Liver (tissue), 9 donors: Measurements from ENCODE around the gene IL18BP. TPM values are rescaled to one million over a fixed set of nuclear protein-coding genes. Genes with fewer than 3 reads are reported as not detected.

Experiments used
- DNase-seq: peaks from one replicate; pipeline ENCODE4 v3.0.0-alpha.2; 2017; ENCODE audit warnings: low spot score
- H3K27ac ChIP-seq, 2 donors: one replicate each; pipeline ENCODE4 v1.7.0; 2013; ENCODE audit warnings: inconsistent platforms in 2 of 2, low read length in 2 of 2, control low read depth in 1 of 2, low read depth in 1 of 2, mild to moderate bottlenecking in 1 of 2
- H3K27me3 ChIP-seq, 4 donors: one replicate each; pipeline versions ENCODE4 v1.6.1 to v1.7.0; 2013; ENCODE audit warnings: low read length in 3 of 4, inconsistent platforms in 1 of 4, mild to moderate bottlenecking in 1 of 4, moderate library complexity in 1 of 4; ENCODE audit not compliant: control insufficient read depth in 4 of 4, insufficient read depth in 4 of 4
- H3K36me3 ChIP-seq, 4 donors: one replicate each; pipeline versions ENCODE4 v1.6.1 to v1.7.0; 2013; ENCODE audit warnings: low read length in 3 of 4, mild to moderate bottlenecking in 3 of 4, low read depth in 1 of 4, moderate library complexity in 1 of 4; ENCODE audit not compliant: control insufficient read depth in 4 of 4, insufficient read depth in 3 of 4
- H3K4me1 ChIP-seq, 4 donors: one replicate each; pipeline versions ENCODE4 v1.6.1 to v1.7.0; 2013; ENCODE audit warnings: low read length in 3 of 4, mild to moderate bottlenecking in 3 of 4, moderate library complexity in 1 of 4; ENCODE audit not compliant: control insufficient read depth in 4 of 4, insufficient read depth in 4 of 4
- H3K4me3 ChIP-seq, 3 donors: one replicate each; pipeline versions ENCODE4 v1.6.1 to v1.7.0; 2013; ENCODE audit warnings: low read length in 3 of 3, control low read depth in 1 of 3, low read depth in 1 of 3, mild to moderate bottlenecking in 1 of 3
- H3K9ac ChIP-seq, 2 donors: one replicate each; pipeline ENCODE4 v1.7.0; 2013; ENCODE audit warnings: low read length in 2 of 2, mild to moderate bottlenecking in 2 of 2, moderate library complexity in 2 of 2, control low read depth in 1 of 2, low read depth in 1 of 2
- H3K9me3 ChIP-seq, 4 donors: one replicate each; pipeline versions ENCODE4 v1.6.1 to v1.7.0; 2013; ENCODE audit warnings: low read length in 3 of 4; ENCODE audit not compliant: control insufficient read depth in 4 of 4
- EGR1 ChIP-seq, 2 donors: IDR thresholded peaks; 2 replicates each; pipeline ENCODE4 v1.6.1; 2016 to 2018; ENCODE audit warnings: antibody characterized with exemption in 2 of 2, low read depth in 2 of 2
- FOXA1 ChIP-seq: IDR thresholded peaks from 2 replicates; pipeline ENCODE4 v1.6.1; 2016; ENCODE audit warnings: antibody characterized with exemption
- GABPA ChIP-seq, 2 donors: IDR thresholded peaks in 1 of 2; conservative IDR thresholded peaks in 1 of 2; 2 replicates each; pipeline ENCODE4 v1.6.1; 2016; ENCODE audit warnings: antibody characterized with exemption in 2 of 2, mild to moderate bottlenecking in 1 of 2, moderate library complexity in 1 of 2
- HNF4A ChIP-seq, 2 donors: conservative IDR thresholded peaks; 2 replicates each; pipeline ENCODE4 v1.6.1; 2016; ENCODE audit warnings: antibody characterized with exemption in 2 of 2, mild to moderate bottlenecking in 2 of 2
- NR2F2 ChIP-seq: IDR thresholded peaks from 2 replicates; pipeline ENCODE4 v1.6.1; 2016; ENCODE audit warnings: antibody characterized with exemption
- RAD21 ChIP-seq, 2 donors: IDR thresholded peaks; 2 replicates each; pipeline ENCODE4 v1.6.1; 2016; ENCODE audit warnings: antibody characterized with exemption in 2 of 2, mild to moderate bottlenecking in 2 of 2
- REST ChIP-seq: IDR thresholded peaks from 2 replicates; pipeline ENCODE4 v1.6.1; 2016; ENCODE audit warnings: antibody characterized with exemption, mild to moderate bottlenecking
- RXRA ChIP-seq, 2 donors: IDR thresholded peaks; 2 replicates each; pipeline ENCODE4 v1.6.1; 2017 to 2018; ENCODE audit warnings: antibody characterized with exemption in 2 of 2, mild to moderate bottlenecking in 1 of 2
- TAF1 ChIP-seq: conservative IDR thresholded peaks from 2 replicates; pipeline ENCODE4 v1.6.1; 2016; ENCODE audit warnings: antibody characterized with exemption, mild to moderate bottlenecking
- YY1 ChIP-seq: IDR thresholded peaks from 2 replicates; pipeline ENCODE4 v1.6.1; 2016; ENCODE audit warnings: antibody characterized with exemption, mild to moderate bottlenecking
- ZBTB33 ChIP-seq: IDR thresholded peaks from 2 replicates; pipeline ENCODE4 v1.6.1; 2016; ENCODE audit warnings: antibody characterized with exemption
- WGBS: extraction: QIAGEN DNeasy Blood & Tissue Kit; methylation state at CpG from one replicate; pipeline ENCODE4 v1.1.7; 2013; 5-methylcytosine and 5-hydroxymethylcytosine counted together
- polyA plus RNA-seq, 2 donors: library from polyadenylated mRNA; stranded (reverse) in 1 of 2; unstranded in 1 of 2; fragments of 200-250 nt in 1 of 2; fragments of >200 nt in 1 of 2; fragmentation: Nextera tagmentation in 1 of 2; extraction: Ambion mirVana in 1 of 2; gene quantifications; one replicate each; pipeline versions ENCODE4 v1.2.1 to v1.2.3, GENCODE V29; 2013 to 2015
- total RNA-seq, 2 donors: library from RNA; depleted of rRNA; stranded (reverse); fragments of >200 nt; gene quantifications; one replicate each; pipeline ENCODE4 v1.2.3, GENCODE V29; 2014
- TF ChIP-seq, protein P1 (sequence below): fragments of 150-350 bp; IDR thresholded peaks from 2 replicates; pipeline ENCODE4 v1.5.1; 2017; ENCODE audit warnings: improper control_type of control experiment, low read depth, low read length; ENCODE audit not compliant: missing input control
- TF ChIP-seq, protein P2 (sequence below): IDR thresholded peaks from 2 replicates; pipeline ENCODE4 v1.6.1; 2016; ENCODE audit warnings: antibody characterized with exemption
- donor health status: healthy.
- donor health status: healthy.
- donor health status: healthy.
- donor health status: healthy.
- donor health status: healthy.

IL18BP gene
- total and polyA plus RNA-seq, 4 donors = 2.4 to 6.3 (median 4.3) TPM

DNA sequence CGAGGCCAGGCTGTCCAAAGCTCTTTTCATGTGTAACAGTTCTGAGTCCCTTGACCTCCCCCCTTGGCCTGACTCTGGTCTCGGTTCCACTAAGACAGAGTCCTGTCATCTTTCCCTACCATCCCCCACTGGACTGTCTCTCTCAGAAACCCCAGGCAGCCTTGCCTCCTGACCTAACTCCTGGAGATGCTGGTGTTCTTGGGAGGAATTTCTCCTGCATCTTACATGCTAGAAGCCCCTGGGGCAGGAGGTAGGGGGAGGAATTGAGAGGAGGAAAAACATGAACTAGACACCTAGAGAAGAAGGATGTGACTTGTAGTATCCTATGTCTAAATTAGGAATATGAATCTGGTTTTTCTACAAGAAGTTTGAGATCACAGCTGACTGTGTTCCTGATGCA lies 648 bp upstream of the IL18BP start:
- Histone ChIP-seq H3K9me3 (no peaks in the 10 kb centered on the region), H3K4me1 (peaks cover 2 to 17% (median 10%) of the 10 kb centered on the region in 4 donors), H3K4me3 (no peak overlapping the region), H3K27me3 (no peaks in the 10 kb centered on the region), H3K36me3 (peaks cover 3 to 16% (median 13%) of the 10 kb centered on the region in 4 donors), H3K27ac (peak overlapping the region in 1 of 2 donors; percentile 60), H3K9ac (no peak overlapping the region)
- 92% methylated on average over 2 of the region's 2 CpGs for WGBS
- no peak for DNase-seq
- TF ChIP-seq FOXA1 (no peak), YY1 (no peak), ZBTB33 (no peak), RAD21 (IDR thresholded peaks at IDR 0.05) (no peak), NR2F2 (no peak), GABPA (IDR thresholded peaks at IDR 0.05 in 1 of 2, conservative IDR thresholded peaks at IDR 0.05 in 1 of 2) (no peak), RXRA (IDR thresholded peaks at IDR 0.05) (no peak), TAF1 (no peak), EGR1 (IDR thresholded peaks at IDR 0.05; ENCODE audit: low read depth in 2 of 2) (no peak)
- TF ChIP-seq, protein P1, sequence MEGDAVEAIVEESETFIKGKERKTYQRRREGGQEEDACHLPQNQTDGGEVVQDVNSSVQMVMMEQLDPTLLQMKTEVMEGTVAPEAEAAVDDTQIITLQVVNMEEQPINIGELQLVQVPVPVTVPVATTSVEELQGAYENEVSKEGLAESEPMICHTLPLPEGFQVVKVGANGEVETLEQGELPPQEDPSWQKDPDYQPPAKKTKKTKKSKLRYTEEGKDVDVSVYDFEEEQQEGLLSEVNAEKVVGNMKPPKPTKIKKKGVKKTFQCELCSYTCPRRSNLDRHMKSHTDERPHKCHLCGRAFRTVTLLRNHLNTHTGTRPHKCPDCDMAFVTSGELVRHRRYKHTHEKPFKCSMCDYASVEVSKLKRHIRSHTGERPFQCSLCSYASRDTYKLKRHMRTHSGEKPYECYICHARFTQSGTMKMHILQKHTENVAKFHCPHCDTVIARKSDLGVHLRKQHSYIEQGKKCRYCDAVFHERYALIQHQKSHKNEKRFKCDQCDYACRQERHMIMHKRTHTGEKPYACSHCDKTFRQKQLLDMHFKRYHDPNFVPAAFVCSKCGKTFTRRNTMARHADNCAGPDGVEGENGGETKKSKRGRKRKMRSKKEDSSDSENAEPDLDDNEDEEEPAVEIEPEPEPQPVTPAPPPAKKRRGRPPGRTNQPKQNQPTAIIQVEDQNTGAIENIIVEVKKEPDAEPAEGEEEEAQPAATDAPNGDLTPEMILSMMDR = no peak

DNA sequence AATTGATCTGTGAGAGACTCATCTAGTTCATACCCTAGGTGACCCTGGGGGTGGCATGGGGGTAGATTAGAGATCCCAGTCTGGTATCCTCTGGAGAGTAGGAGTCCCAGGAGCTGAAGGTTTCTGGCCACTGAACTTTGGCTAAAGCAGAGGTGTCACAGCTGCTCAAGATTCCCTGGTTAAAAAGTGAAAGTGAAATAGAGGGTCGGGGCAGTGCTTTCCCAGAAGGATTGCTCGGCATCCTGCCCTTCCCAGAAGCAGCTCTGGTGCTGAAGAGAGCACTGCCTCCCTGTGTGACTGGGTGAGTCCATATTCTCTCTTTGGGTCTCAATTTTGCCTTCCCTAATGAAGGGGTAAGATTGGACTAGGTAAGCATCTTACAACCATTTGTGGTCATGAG lies 653 bp downstream of the IL18BP start:
- no peak for DNase-seq
- peak overlapping the region in 1 of 2 donors; percentile 22 for H3K9ac ChIP-seq
- peaks cover 2 to 17% (median 10%) of the 10 kb centered on the region in 4 donors for H3K4me1 ChIP-seq

More for the DNA sequence above, 653 bp downstream of the IL18BP start:
- Histone ChIP-seq H3K9me3 (no peaks in the 10 kb centered on the region), H3K27ac (peak overlapping the region; percentile 60 to 66), H3K36me3 (peaks cover 6 to 29% (median 24%) of the 10 kb centered on the region in 4 donors), H3K4me3 (peak overlapping the region in 2 of 3 donors; percentile 22 to 31), H3K27me3 (no peaks in the 10 kb centered on the region)
- 11% methylated on average over 2 of the region's 2 CpGs for WGBS
- TF ChIP-seq EGR1 (IDR thresholded peaks at IDR 0.05; ENCODE audit: low read depth in 2 of 2) (no peak), GABPA (IDR thresholded peaks at IDR 0.05 in 1 of 2, conservative IDR thresholded peaks at IDR 0.05 in 1 of 2) (no peak), TAF1 (no peak), FOXA1 (no peak), ZBTB33 (no peak), REST (peak; percentile 34), RXRA (IDR thresholded peaks at IDR 0.05) (peak in 1 of 2 donors; percentile 26), RAD21 (IDR thresholded peaks at IDR 0.05) (no peak), HNF4A (conservative IDR thresholded peaks at IDR 0.05) (peak; percentile 13)
- TF ChIP-seq, protein P1 = no peak
- TF ChIP-seq, protein P2, sequence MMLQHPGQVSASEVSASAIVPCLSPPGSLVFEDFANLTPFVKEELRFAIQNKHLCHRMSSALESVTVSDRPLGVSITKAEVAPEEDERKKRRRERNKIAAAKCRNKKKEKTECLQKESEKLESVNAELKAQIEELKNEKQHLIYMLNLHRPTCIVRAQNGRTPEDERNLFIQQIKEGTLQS = no peak
